Measurements from ENCODE around the gene CHURC1. TPM values are rescaled to one million over a fixed set of nuclear protein-coding genes. Genes with fewer than 3 reads are reported as not detected.
"Not testable (repeated sequence)": the region's sequence is repeated elsewhere in the genome, so short reads cannot be mapped to it uniquely, and the experiment has no call there.

The CHURC1 gene
- total RNA-seq, 2 experiments from 2014 or later, result 80.6 to 91.1 TPM

GRCh38 chr14:64879635-64880220 is 34.5 kb upstream of the CHURC1 start, which contains the start of gene SPTB:
Gene SPTB (minus strand): TSS chr14:64879907. CDS start chr14:64823094, 56,813 bp downstream.
- POLR2A ChIA-PET, result no interaction called here
- Mint-ChIP-seq H3K4me3 (peak within 1 kb of the TSS; percentile 73), H3K27me3 (peaks cover 72% of the 10 kb centered on the region)

DNA sequence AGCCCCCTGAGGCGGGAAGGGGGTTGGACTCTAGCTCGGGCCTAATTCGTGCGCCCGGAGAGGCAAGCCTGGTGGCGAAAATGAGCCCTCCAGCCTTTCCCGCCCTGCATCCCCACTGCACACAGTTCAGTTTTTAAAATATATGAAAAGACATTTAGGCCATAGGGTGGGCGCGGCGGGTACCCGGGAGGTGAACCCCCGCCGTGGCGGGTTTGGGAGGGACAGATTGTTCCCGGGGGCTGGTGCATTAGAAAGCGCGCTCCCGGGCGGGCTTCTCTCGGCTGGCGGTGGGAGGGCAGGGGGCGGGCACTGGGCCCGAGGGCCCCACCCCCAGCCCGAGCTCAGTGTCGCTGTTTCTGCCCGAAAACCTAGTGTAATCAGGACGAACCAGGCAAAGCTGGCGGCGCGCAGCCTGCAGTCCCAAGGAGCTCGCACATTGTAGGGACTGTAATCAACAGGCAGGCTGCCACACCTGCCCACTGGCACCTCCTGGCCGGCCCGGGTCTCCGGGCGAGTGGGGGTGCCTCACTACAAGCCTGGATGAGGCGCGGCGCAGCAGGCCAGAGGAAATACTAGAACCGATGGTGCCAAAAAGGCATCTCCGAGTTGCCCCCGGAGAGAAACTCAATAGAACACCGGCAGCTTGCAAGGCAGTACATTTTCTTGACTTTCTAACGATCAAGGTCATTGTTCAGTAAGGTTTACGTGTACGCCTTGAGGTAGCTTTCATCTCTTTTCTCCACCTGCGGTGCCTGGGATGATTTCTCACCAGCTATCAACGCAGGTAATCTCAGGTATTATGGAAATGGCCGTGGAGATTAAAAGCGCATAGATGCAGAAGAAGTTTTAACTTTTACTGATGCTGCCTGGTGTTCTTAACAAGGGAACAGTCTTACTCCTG is 33.8 kb upstream of the CHURC1 start:
- Mint-ChIP-seq H3K9me3 (no peaks in the 10 kb centered on the region), H3K36me3 (ENCODE audit: low read depth) (no peaks in the 10 kb centered on the region), H3K4me3 (peak overlapping the region; percentile 73), H3K27me3 (peaks cover 68% of the 10 kb centered on the region), H3K4me1 (peaks cover 11% of the 10 kb centered on the region), H3K27ac (no peak overlapping the region)
- POLR2A ChIA-PET, result no interaction called here
- CTCF ChIA-PET, result interaction anchor here (0.7 to 4.1 kb wide), 4 partner anchors 11 to 57 kb away, joined by 3 to 54 read pairs (median 8); no protein-coding TSS in a partner anchor
- DNase-seq, result peak; percentile 63

More at GRCh38 chr14:64879635-64880220, 34.5 kb upstream of the CHURC1 start, which contains the start of gene SPTB:
- DNase-seq, result peak; percentile 45
- CTCF ChIA-PET, result interaction anchor here (0.7 to 4.1 kb wide), 4 partner anchors 12 to 56 kb away, joined by 3 to 54 read pairs (median 8); no protein-coding TSS in a partner anchor
- Mint-ChIP-seq H3K9me3 (no peaks in the 10 kb centered on the region), H3K36me3 (ENCODE audit: low read depth) (no peaks in the 10 kb centered on the region), H3K4me1 (peaks cover 11% of the 10 kb centered on the region), H3K27ac (no peak within 1 kb of the TSS)

DNA sequence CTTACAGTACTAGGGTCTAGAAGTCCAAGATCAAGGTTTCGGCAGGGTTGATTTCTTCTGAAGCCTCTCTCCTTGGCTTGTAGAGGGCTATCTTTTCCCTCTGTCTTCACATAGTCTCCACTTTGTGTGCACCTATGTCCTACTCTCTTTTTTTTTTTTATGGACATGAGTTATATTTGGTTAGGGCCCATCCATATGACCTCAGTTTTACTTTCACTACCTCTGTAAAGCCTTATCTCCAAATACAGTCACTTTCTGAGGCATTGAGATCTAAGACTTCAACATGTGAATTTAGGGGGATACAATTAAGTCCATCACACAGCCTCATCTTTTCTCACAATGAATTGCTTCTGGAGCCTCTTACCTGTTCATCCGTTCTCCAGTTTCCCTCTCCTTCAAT is 28.7 kb upstream of the CHURC1 start:
- H3K27ac Mint-ChIP-seq, result no peak overlapping the region
- POLR2A ChIA-PET, result no interaction called here

GRCh38 chr14:64889352-64889751 is 24.9 kb upstream of the CHURC1 start:
- no peak overlapping the region for H3K4me3 Mint-ChIP-seq
- no peak for DNase-seq
- no peaks in the 10 kb centered on the region for H3K9me3 Mint-ChIP-seq
- no peaks in the 10 kb centered on the region for H3K36me3 Mint-ChIP-seq (ENCODE audit: low read depth)
- no peak overlapping the region for H3K27ac Mint-ChIP-seq
- ChIA-PET CTCF (interaction anchor here (0.7 to 5.8 kb wide), 5 partner anchors 8 to 349 kb away, joined by 3 to 77 read pairs (median 5); partner anchors contain the start of genes HSPA2 and SPTB), POLR2A (no interaction called here)
- no peaks in the 10 kb centered on the region for H3K4me1 Mint-ChIP-seq
- peaks cover 26% of the 10 kb centered on the region for H3K27me3 Mint-ChIP-seq

More for the DNA sequence above, 28.7 kb upstream of the CHURC1 start:
- DNase-seq, result no peak
- H3K4me3 Mint-ChIP-seq, result no peak overlapping the region
- no peaks in the 10 kb centered on the region for H3K36me3 Mint-ChIP-seq (ENCODE audit: low read depth)
- H3K27me3 Mint-ChIP-seq, result peaks cover 47% of the 10 kb centered on the region
- H3K9me3 Mint-ChIP-seq, result no peaks in the 10 kb centered on the region
- peaks cover 10% of the 10 kb centered on the region for H3K4me1 Mint-ChIP-seq
- CTCF ChIA-PET, result interaction anchor here (2.1 kb wide), 1 partner anchor 62 kb away, joined by 6 read pairs; no protein-coding TSS in a partner anchor

DNA sequence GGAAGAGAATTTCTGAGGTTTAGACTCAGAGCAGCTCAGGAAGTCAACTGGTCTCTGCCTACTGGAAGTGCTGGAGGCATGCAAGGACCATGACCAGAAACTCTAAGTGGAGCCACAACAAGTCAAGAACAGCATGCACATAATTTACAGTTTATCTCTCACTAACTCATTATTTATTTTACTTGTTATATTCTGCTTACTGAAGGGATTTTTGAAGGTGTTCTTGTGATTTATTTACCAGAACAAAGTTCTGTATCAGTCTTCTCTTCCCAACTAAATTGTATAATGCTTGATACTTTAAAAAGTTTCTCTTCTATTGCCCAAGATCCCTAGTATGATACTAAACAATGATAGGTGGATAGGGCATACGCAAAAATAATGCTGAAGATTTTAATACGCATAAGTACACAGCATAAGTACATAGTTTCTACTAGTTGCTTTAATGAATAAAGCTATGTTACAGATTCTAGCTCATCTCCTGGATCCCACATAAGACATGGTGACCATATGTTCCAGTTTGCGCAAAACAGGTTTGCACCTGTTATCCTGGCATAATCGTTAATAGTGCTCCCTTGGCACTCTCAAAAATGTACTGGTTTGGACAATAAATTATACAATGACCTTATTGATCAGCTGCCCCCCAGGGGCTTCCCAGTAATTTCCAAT is 22.9 kb upstream of the CHURC1 start:
- no peak overlapping the region for H3K4me3 Mint-ChIP-seq

DNA sequence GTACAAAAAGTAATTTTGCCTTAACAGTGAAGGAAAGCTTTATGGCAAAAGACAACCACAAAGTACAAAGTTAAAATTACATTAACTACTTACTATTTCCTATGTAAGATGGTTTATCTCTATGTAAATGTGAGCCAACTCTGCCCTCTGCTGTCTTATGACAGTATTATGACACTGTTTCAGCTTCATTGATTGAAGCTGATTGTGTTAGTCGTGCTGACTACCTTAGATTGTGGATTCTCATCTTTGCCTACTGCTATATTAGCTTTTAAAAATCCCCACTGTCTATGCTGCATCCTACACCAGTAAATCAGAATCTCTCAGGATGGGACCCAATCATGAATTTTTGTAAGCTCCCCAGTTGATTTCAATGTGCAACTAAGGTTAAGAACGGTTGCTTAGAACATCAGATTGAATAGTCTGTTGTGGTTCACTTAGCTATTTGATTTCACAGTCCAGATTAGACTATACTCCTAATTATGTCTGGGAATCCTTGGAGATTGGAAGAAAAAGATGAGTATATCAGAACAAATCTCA is 22.3 kb upstream of the CHURC1 start:
- CTCF ChIA-PET, result interaction anchor here (0.6 to 5.8 kb wide), 54 partner anchors 9 to 548 kb away, joined by 3 to 77 read pairs (median 4); partner anchors contain the start of genes FNTB and SPTB
- POLR2A ChIA-PET, result interaction anchor here (0.7 to 1.2 kb wide), 5 partner anchors 9 to 223 kb away, joined by 3 to 5 read pairs (median 3); partner anchors contain the start of gene CHURC1
- H3K4me1 Mint-ChIP-seq, result no peaks in the 10 kb centered on the region
- H3K27me3 Mint-ChIP-seq, result peaks cover 22% of the 10 kb centered on the region
- peak; percentile 32 for DNase-seq
- H3K36me3 Mint-ChIP-seq (ENCODE audit: low read depth), result no peaks in the 10 kb centered on the region
- no peaks in the 10 kb centered on the region for H3K9me3 Mint-ChIP-seq
- H3K4me3 Mint-ChIP-seq, result no peak overlapping the region
- no peak overlapping the region for H3K27ac Mint-ChIP-seq

More for the DNA sequence above, 22.9 kb upstream of the CHURC1 start:
- ChIA-PET CTCF (interaction anchor here (0.7 to 5.8 kb wide), 45 partner anchors 9 to 515 kb away, joined by 3 to 77 read pairs (median 4); partner anchors contain the start of genes FNTB and SPTB), POLR2A (interaction anchor here (0.7 to 1.2 kb wide), 5 partner anchors 9 to 223 kb away, joined by 3 to 5 read pairs (median 3); partner anchors contain the start of gene CHURC1)
- DNase-seq, result no peak
- Mint-ChIP-seq H3K9me3 (no peaks in the 10 kb centered on the region), H3K27me3 (peaks cover 19% of the 10 kb centered on the region), H3K4me1 (no peaks in the 10 kb centered on the region), H3K27ac (no peak overlapping the region), H3K36me3 (ENCODE audit: low read depth) (no peaks in the 10 kb centered on the region)

DNA sequence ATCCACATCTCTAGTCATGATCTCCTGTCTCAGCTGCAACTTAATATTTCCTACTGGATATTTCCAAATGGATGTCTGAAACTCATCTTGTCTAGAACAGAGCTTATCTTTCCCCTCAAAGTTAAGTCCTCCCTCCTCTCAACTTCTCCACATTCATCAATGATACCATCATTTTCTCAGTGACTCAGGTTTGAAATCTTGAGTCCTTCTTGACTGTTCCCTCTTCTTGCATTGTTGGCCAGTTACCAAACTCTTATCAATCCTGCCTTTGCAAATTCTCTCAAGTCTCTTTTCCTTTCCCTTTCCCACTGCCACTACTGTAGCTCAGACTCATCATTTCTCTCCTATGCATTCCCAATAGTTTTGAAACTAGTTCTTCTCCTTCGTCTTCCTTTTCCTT is 14.3 kb upstream of the CHURC1 start:
- CTCF ChIA-PET, result interaction anchor here (0.8 to 2.4 kb wide), 3 partner anchors 8 to 227 kb away, joined by 3 to 12 read pairs (median 4); no protein-coding TSS in a partner anchor

DNA sequence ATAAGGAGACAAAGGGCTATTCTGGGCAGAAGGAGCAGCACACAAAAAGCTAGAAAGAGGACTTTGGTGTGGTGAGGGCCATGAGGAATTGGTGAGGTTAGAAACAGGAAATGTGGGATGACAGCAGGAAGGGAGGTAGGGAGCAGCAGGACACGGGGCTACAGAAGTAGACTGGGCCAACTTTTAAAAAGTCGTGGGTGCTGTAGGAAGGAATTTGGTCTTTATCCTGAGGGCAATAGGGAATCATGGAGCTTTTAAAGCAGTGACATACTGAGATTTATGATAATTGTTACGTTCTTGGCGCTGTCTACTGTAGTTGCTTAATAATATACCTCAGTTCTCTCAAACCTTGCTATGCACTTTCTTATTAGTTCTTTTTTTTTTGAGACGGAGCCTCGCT is 8.2 kb upstream of the CHURC1 start:
- no peaks in the 10 kb centered on the region for H3K9me3 Mint-ChIP-seq
- no peaks in the 10 kb centered on the region for H3K4me1 Mint-ChIP-seq
- CTCF ChIA-PET, result interaction anchor here (0.6 kb wide), 1 partner anchor 69 kb away, joined by 4 read pairs; no protein-coding TSS in a partner anchor
- H3K36me3 Mint-ChIP-seq (ENCODE audit: low read depth), result no peaks in the 10 kb centered on the region
- no peak overlapping the region for H3K27ac Mint-ChIP-seq
- H3K27me3 Mint-ChIP-seq, result peaks cover 40% of the 10 kb centered on the region
- DNase-seq, result no peak
- POLR2A ChIA-PET, result interaction anchor here (0.7 to 1.6 kb wide), 2 partner anchors 22 to 390 kb away, joined by 3 read pairs; no protein-coding TSS in a partner anchor
- no peak overlapping the region for H3K4me3 Mint-ChIP-seq

More for the DNA sequence above, 14.3 kb upstream of the CHURC1 start:
- Mint-ChIP-seq H3K27ac (no peak overlapping the region), H3K4me3 (no peak overlapping the region), H3K36me3 (ENCODE audit: low read depth) (no peaks in the 10 kb centered on the region), H3K27me3 (peaks cover 40% of the 10 kb centered on the region), H3K9me3 (no peaks in the 10 kb centered on the region), H3K4me1 (no peaks in the 10 kb centered on the region)
- POLR2A ChIA-PET, result no interaction called here
- DNase-seq, result no peak

GRCh38 chr14:64910847-64911495 is 3.3 kb upstream of the CHURC1 start:
- H3K4me3 Mint-ChIP-seq, result no peak overlapping the region

GRCh38 chr14:64912261-64912660 is 2.0 kb upstream of the CHURC1 start:
- Mint-ChIP-seq H3K27me3 (peaks cover 19% of the 10 kb centered on the region), H3K4me1 (peaks cover 27% of the 10 kb centered on the region), H3K27ac (no peak overlapping the region), H3K4me3 (no peak overlapping the region), H3K36me3 (ENCODE audit: low read depth) (peaks cover 12% of the 10 kb centered on the region), H3K9me3 (no peaks in the 10 kb centered on the region)
- POLR2A ChIA-PET, result interaction anchor here (1.4 kb wide), 1 partner anchor 113 kb away, joined by 3 read pairs; no protein-coding TSS in a partner anchor
- CTCF ChIA-PET, result interaction anchor here (0.7 to 1.3 kb wide), 3 partner anchors 21 to 299 kb away, joined by 3 to 5 read pairs (median 3); no protein-coding TSS in a partner anchor
- no peak for DNase-seq

More at GRCh38 chr14:64910847-64911495, 3.3 kb upstream of the CHURC1 start:
- no peak for DNase-seq
- Mint-ChIP-seq H3K36me3 (ENCODE audit: low read depth) (peaks cover 9% of the 10 kb centered on the region), H3K4me1 (peaks cover 22% of the 10 kb centered on the region), H3K27ac (no peak overlapping the region), H3K9me3 (no peaks in the 10 kb centered on the region), H3K27me3 (peaks cover 24% of the 10 kb centered on the region)
- ChIA-PET POLR2A (no interaction called here), CTCF (interaction anchor here (0.5 to 2.6 kb wide), 11 partner anchors 10 to 471 kb away, joined by 3 to 7 read pairs (median 5); partner anchors contain the start of gene SPTB)

DNA sequence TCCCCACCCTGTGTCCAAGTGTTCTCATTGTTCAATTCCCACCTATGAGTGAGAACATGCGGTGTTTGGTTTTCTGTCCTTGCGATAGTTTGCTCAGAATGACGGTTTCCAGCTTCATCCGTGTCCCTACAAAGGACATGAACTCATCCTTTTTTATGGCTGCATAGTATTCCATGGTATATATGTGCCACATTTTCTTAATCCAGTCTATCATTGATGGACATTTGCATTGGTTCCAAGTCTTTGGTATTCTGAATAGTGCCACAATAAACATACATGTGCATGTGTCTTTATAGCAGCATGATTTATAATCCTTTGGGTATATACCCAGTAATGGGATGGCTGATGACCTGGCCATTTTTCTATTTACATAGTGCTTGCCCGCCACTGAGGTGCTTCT is 778 bp upstream of the CHURC1 start:
- H3K27ac Mint-ChIP-seq, DNase-seq, H3K9me3 Mint-ChIP-seq: not testable (repeated sequence)
- POLR2A ChIA-PET, result interaction anchor here (1.2 to 3.5 kb wide), 3 partner anchors 13 to 58 kb away, joined by 4 to 60 read pairs (median 5); no protein-coding TSS in a partner anchor
- Mint-ChIP-seq H3K4me3 (peak overlapping the region; percentile 81), H3K27me3 (peaks cover 14% of the 10 kb centered on the region), H3K4me1 (peaks cover 35% of the 10 kb centered on the region), H3K36me3 (ENCODE audit: low read depth) (peaks cover 17% of the 10 kb centered on the region)
- CTCF ChIA-PET, result interaction anchor here (2.6 kb wide), 1 partner anchor 12 kb away, joined by 15 read pairs; no protein-coding TSS in a partner anchor

All from activated CD4-positive, alpha-beta memory T cell treated with anti-CD3 and anti-CD28 coated beads, Interleukin-2, amount 10 ng/mL, durations not matched to agents 7 days and 5 days (primary cell).